CD14-positive monocyte (primary cell): Measurements from ENCODE around the gene SEL1L3. TPM values are rescaled to one million over a fixed set of nuclear protein-coding genes. Genes with fewer than 3 reads are reported as not detected.

Experiments used
- DNase-seq, 3 donors: peaks; one replicate each; pipeline ENCODE4 v3.0.0-alpha.2; 2011 to 2022
- H2AFZ ChIP-seq: 2 replicates; pipeline ENCODE4 v1.6.0; 2012; ENCODE audit warnings: mild to moderate bottlenecking, low read depth, low read length, inconsistent platforms; ENCODE audit not compliant: insufficient read depth, poor library complexity, severe bottlenecking
- H3K27ac ChIP-seq, 2 donors: 1 replicate in 1 of 2; 2 replicates in 1 of 2; pipeline ENCODE4 v1.5.1; 2012 to 2013; ENCODE audit warnings: low read length in 2 of 2, control low read depth in 1 of 2, inconsistent platforms in 1 of 2, low read depth in 1 of 2, mild to moderate bottlenecking in 1 of 2
- H3K27me3 ChIP-seq, 2 donors: one replicate each; pipeline versions ENCODE4 v1.6.0 to v1.6.1; 2011 to 2013; ENCODE audit warnings: low read length in 2 of 2; ENCODE audit not compliant: control insufficient read depth in 2 of 2, insufficient read depth in 2 of 2
- H3K36me3 ChIP-seq, 2 donors: replicated peaks in 1 of 2; 1 replicate in 1 of 2; 2 replicates in 1 of 2; pipeline versions ENCODE4 v1.5.1 to v1.6.1; 2012 to 2013; ENCODE audit warnings: low read length in 2 of 2, control low read depth in 1 of 2, inconsistent platforms in 1 of 2, mild to moderate bottlenecking in 1 of 2; ENCODE audit not compliant: insufficient read depth in 2 of 2, control insufficient read depth in 1 of 2
- H3K4me1 ChIP-seq, 2 donors: 1 replicate in 1 of 2; 2 replicates in 1 of 2; pipeline versions ENCODE4 v1.5.1 to v1.6.1; 2012 to 2013; ENCODE audit warnings: low read length in 2 of 2, control low read depth in 1 of 2, inconsistent platforms in 1 of 2, mild to moderate bottlenecking in 1 of 2, moderate library complexity in 1 of 2; ENCODE audit not compliant: insufficient read depth in 2 of 2, control insufficient read depth in 1 of 2
- H3K4me2 ChIP-seq: replicated peaks from 2 replicates; pipeline ENCODE3; 2012; ENCODE audit warnings: low read length, moderate library complexity, mild to moderate bottlenecking; ENCODE audit not compliant: poor library complexity, severe bottlenecking; ENCODE audit errors: extremely low read depth
- H3K4me3 ChIP-seq, 3 experiments: fragments of 200-600 bp in 1 of 3; sonication (generic) in 1 of 3; replicated peaks in 1 of 3; 1 replicate in 2 of 3; 2 replicates in 1 of 3; pipeline ENCODE4 v1.5.1; 2011 to 2013; ENCODE audit warnings: low read length in 3 of 3, mild to moderate bottlenecking in 3 of 3, control low read depth in 2 of 3, low read depth in 2 of 3, inconsistent platforms in 1 of 3, moderate library complexity in 1 of 3
- H3K79me2 ChIP-seq: 2 replicates; pipeline ENCODE4 v1.6.0; 2012; ENCODE audit warnings: mild to moderate bottlenecking, control low read depth, inconsistent platforms, low read length, moderate library complexity; ENCODE audit not compliant: insufficient read depth
- H3K9ac ChIP-seq: 2 replicates; pipeline ENCODE4 v1.6.0; 2017; ENCODE audit warnings: low read length, mild to moderate bottlenecking; ENCODE audit not compliant: insufficient read depth, poor library complexity, severe bottlenecking
- H3K9me3 ChIP-seq, 2 donors: replicated peaks in 1 of 2; 1 replicate in 1 of 2; 2 replicates in 1 of 2; pipeline versions ENCODE4 v1.5.1 to v1.6.1; 2012 to 2013; ENCODE audit warnings: low read length in 2 of 2, control low read depth in 1 of 2; ENCODE audit not compliant: control insufficient read depth in 1 of 2, insufficient read depth in 1 of 2
- H4K20me1 ChIP-seq: 2 replicates; pipeline ENCODE4 v1.6.0; 2012; ENCODE audit warnings: mild to moderate bottlenecking, low read length, control low read depth, moderate library complexity; ENCODE audit not compliant: insufficient read depth
- H3K27ac Mint-ChIP-seq, 7 donors: one replicate each; pipeline ENCODE4 v1.8.0; 2020; ENCODE audit warnings: mild to moderate bottlenecking in 7 of 7, mixed read lengths in 7 of 7, moderate library complexity in 6 of 7, inconsistent platforms in 2 of 7
- H3K27me3 Mint-ChIP-seq, 3 donors: one replicate each; pipeline ENCODE4 v1.8.0; 2021 to 2022; ENCODE audit warnings: low read depth in 3 of 3, mild to moderate bottlenecking in 3 of 3, mixed read lengths in 3 of 3, moderate library complexity in 3 of 3, inconsistent platforms in 1 of 3
- H3K36me3 Mint-ChIP-seq, 2 donors: one replicate each; pipeline ENCODE4 v1.8.0; 2020; ENCODE audit warnings: mixed read lengths in 2 of 2, inconsistent platforms in 1 of 2, mild to moderate bottlenecking in 1 of 2
- H3K4me1 Mint-ChIP-seq: one replicate; pipeline ENCODE4 v1.8.0; 2020; ENCODE audit warnings: mild to moderate bottlenecking, mixed read lengths
- H3K4me3 Mint-ChIP-seq, 2 donors: one replicate each; pipeline ENCODE4 v1.8.0; 2020; ENCODE audit warnings: mild to moderate bottlenecking in 2 of 2, mixed read lengths in 2 of 2, moderate library complexity in 1 of 2
- H3K9me3 Mint-ChIP-seq, 7 donors: one replicate each; pipeline ENCODE4 v1.8.0; 2020 to 2022; ENCODE audit warnings: mixed read lengths in 7 of 7, mild to moderate bottlenecking in 6 of 7, moderate library complexity in 6 of 7, inconsistent platforms in 2 of 7
- CTCF ChIP-seq: fragments of 200-600 bp; IDR thresholded peaks from one replicate; pipeline ENCODE4 v1.8.0; 2022; ENCODE audit warnings: antibody characterized with exemption, mild to moderate bottlenecking
- WGBS: methylation state at CpG from one replicate; pipeline ENCODE4 v1.1.5; 2013; ENCODE audit warnings: missing lambda C conversion rate; ENCODE audit not compliant: insufficient coverage; 5-methylcytosine and 5-hydroxymethylcytosine counted together
- intact Hi-C, 2 donors: fragments of 100-400 bp; cut with micrococcal nuclease; formaldehyde crosslinking; loops; one replicate each; pipeline versions ENCODE4 v1.15.0 to v1.15.1; 2023
- polyA plus RNA-seq, 3 donors: library from polyadenylated mRNA; depleted of rRNA in 1 of 3; unstranded in 2 of 3; stranded (reverse) in 1 of 3; fragments of 300-500 nt in 2 of 3; fragments of >200 nt in 1 of 3; fragmentation: Illumina TruSeq in 2 of 3; gene quantifications; 1 replicate in 2 of 3; 2 replicates in 1 of 3; pipeline ENCODE4 v1.2.3, GENCODE V29; 2012 to 2021

SEL1L3 gene
- polyA plus RNA-seq, 3 donors: 0.61 to 2.2 (median 1.7) TPM

- H3K4me2 ChIP-seq: no peak overlapping the region
- intact Hi-C loops: no loop called here
- H3K27me3 Mint-ChIP-seq: peaks cover 1 to 5% (median 4%) of the 10 kb centered on the region in 3 donors
- no peak overlapping the region for H3K27ac Mint-ChIP-seq
- no peak for DNase-seq
- H3K79me2 ChIP-seq: no peaks in the 10 kb centered on the region
- no peaks in the 10 kb centered on the region for H3K36me3 ChIP-seq
- no peaks in the 10 kb centered on the region for H3K27me3 ChIP-seq
- no peaks in the 10 kb centered on the region for H3K9me3 ChIP-seq
- no peaks in the 10 kb centered on the region for H3K4me1 ChIP-seq
- H3K4me3 Mint-ChIP-seq: no peak overlapping the region
- H3K27ac ChIP-seq: no peak overlapping the region
- H3K4me3 ChIP-seq: no peak overlapping the region
- no peak for TF ChIP-seq CTCF
- no peaks in the 10 kb centered on the region for H4K20me1 ChIP-seq
- H3K36me3 Mint-ChIP-seq: no peaks in the 10 kb centered on the region
- H2AFZ ChIP-seq: no peak overlapping the region
- peaks cover 0 to 5% (median 2%) of the 10 kb centered on the region in 7 donors for H3K9me3 Mint-ChIP-seq
- H3K4me1 Mint-ChIP-seq: no peaks in the 10 kb centered on the region
- no CpG with 5 or more reads among the region's 4 CpGs for WGBS
- no peak overlapping the region for H3K9ac ChIP-seq
Measured at GRCh38 chr4:25795091-25795490, 67.7 kb downstream of the SEL1L3 start.

GRCh38 chr4:25792876-25793275, 69.9 kb downstream of the SEL1L3 start:
- H3K4me2 ChIP-seq: no peak overlapping the region
- H3K36me3 ChIP-seq: no peaks in the 10 kb centered on the region
- WGBS: no CpG with 5 or more reads among the region's 4 CpGs
- H3K27me3 ChIP-seq: peaks cover 0 to 6% of the 10 kb centered on the region in 2 donors
- peaks cover 0 to under 1% of the 10 kb centered on the region in 2 donors for H3K36me3 Mint-ChIP-seq
- no peaks in the 10 kb centered on the region for H3K79me2 ChIP-seq
- no peak overlapping the region for H3K27ac Mint-ChIP-seq
- no peaks in the 10 kb centered on the region for H4K20me1 ChIP-seq
- peaks cover 0 to 5% (median 3%) of the 10 kb centered on the region in 7 donors for H3K9me3 Mint-ChIP-seq
- intact Hi-C loops: no loop called here
- H3K9me3 ChIP-seq: no peaks in the 10 kb centered on the region
- no peak overlapping the region for H3K27ac ChIP-seq
- H3K4me1 Mint-ChIP-seq: peaks cover 3% of the 10 kb centered on the region
- H3K4me3 Mint-ChIP-seq: no peak overlapping the region
- H3K4me3 ChIP-seq: no peak overlapping the region
- no peak overlapping the region for H3K9ac ChIP-seq
- no peak for TF ChIP-seq CTCF
- H3K27me3 Mint-ChIP-seq: peaks cover 12 to 15% (median 13%) of the 10 kb centered on the region in 3 donors
- no peak for DNase-seq
- no peaks in the 10 kb centered on the region for H3K4me1 ChIP-seq
- H2AFZ ChIP-seq: no peak overlapping the region
